IPS-NIHi11 (cell line): ENCODE data around the gene MAPK12.

Experiments
- DNase-seq: peaks from one replicate; pipeline ENCODE4 v3.0.0; 2012; ENCODE audit warnings: mixed read lengths, low spot score

The MAPK12 gene

GRCh38 chr22:50252082-50253045, 9.1 kb downstream of the MAPK12 start:
- peak; percentile 77 for DNase-seq

- no peak for DNase-seq
Measured at GRCh38 chr22:50251477-50252081, 9.9 kb downstream of the MAPK12 start.

GRCh38 chr22:50250555-50251476, 10.7 kb downstream of the MAPK12 start, which contains the start of gene HDAC10:
HDAC10 (minus strand) TSS chr22:50251265; CDS start chr22:50251032, 233 bp downstream.
- peak; percentile 94 for DNase-seq

- no peak for DNase-seq
Measured at GRCh38 chr22:50250249-50250554, 11.3 kb downstream of the MAPK12 start.

- DNase-seq, result no peak
Measured at GRCh38 chr22:50249341-50250248, 11.9 kb downstream of the MAPK12 start.

- DNase-seq, result no peak
Measured at GRCh38 chr22:50248196-50249081, 13.0 kb downstream of the MAPK12 start.

- peak; percentile 66 for DNase-seq
Measured at GRCh38 chr22:50247748-50248147, 13.7 kb downstream of the MAPK12 start.

GRCh38 chr22:50246242-50247175, 15.0 kb downstream of the MAPK12 start:
- no peak for DNase-seq

- DNase-seq, result no peak
Measured at GRCh38 chr22:50245214-50246072, 16.0 kb downstream of the MAPK12 start.

- DNase-seq, result peak; percentile 92
Measured at GRCh38 chr22:50244420-50245213, 16.9 kb downstream of the MAPK12 start, which contains the start of gene TUBGCP6. TUBGCP6 (minus strand) TSS chr22:50245023; CDS start chr22:50244459, 564 bp downstream.

- DNase-seq, result no peak
Measured at GRCh38 chr22:50243685-50244419, 17.6 kb downstream of the MAPK12 start.

GRCh38 chr22:50242406-50242949, 19.0 kb downstream of the MAPK12 start:
- no peak for DNase-seq

- DNase-seq, result no peak
Measured at GRCh38 chr22:50238755-50239154, 22.7 kb downstream of the MAPK12 start.

GRCh38 chr22:50236731-50237409, 24.6 kb downstream of the MAPK12 start:
- DNase-seq, result peak; percentile 55

GRCh38 chr22:50233223-50233622, 28.3 kb downstream of the MAPK12 start:
- no peak for DNase-seq
